ENCODE data around the gene DRC7. TPM values are rescaled to one million over a fixed set of nuclear protein-coding genes. Genes with fewer than 3 reads are reported as not detected.

Gene DRC7
- total and polyA plus RNA-seq, 9 of the 15 experiments (the other 6 are each of a cell fraction or from before 2014, with no cell fraction given): 0.04 to 0.33 (median 0.12) TPM; not detected in 3

DNA sequence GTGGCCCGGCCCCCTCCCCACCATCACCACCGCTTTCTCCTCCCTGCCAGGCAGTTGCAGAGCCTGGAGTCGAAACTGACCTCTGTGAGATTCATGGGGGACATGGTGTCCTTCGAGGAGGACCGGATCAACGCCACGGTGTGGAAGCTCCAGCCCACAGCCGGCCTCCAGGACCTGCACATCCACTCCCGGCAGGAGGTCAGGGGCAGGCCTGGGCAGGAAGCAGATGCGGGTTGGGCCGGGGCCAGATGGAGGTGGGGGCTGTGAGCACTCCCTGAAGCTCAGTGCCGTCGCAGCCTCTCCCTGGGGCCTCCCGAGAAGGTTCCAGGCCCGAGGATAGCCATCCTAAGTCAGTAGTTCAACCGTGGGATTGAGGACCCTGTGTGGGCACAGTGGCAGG is 40.7 kb upstream of the DRC7 start:
- in situ Hi-C loops (cut with MboI): no loop called here
- Histone ChIP-seq H3K36me3 (ENCODE audit: control insufficient read depth, insufficient read depth, low read length) (no peaks in the 10 kb centered on the region), H4K20me1 (replicated peaks; ENCODE audit: control insufficient read depth, insufficient read depth, low read length) (0 out of 2 replicates have a peak, but pooled peaks cover under 1% of the 10 kb centered on the region), H3K27ac (ENCODE audit: extremely low read depth, low read depth, low read length) (no peak overlapping the region), H3K79me2 (ENCODE audit: control insufficient read depth, insufficient read depth, low read length) (no peaks in the 10 kb centered on the region), H2AFZ (ENCODE audit: low read depth, low read length) (no peak overlapping the region), H3K4me1 (replicated peaks in 1 of 2; ENCODE audit: control insufficient read depth in 2 of 2, insufficient read depth in 2 of 2, low read length in 2 of 2) (peaks cover 0 to 21% of the 10 kb centered on the region in 2 experiments; a peak in 2 of 5 replicates), H3K4me3 (no peak overlapping the region), H3K4me2 (ENCODE audit: insufficient read depth, low read length) (no peak overlapping the region), H3K27me3 (ENCODE audit: control insufficient read depth in 2 of 2, insufficient read depth in 2 of 2, low read length in 2 of 2) (peaks cover 3 to 5% of the 10 kb centered on the region in 2 experiments; a peak in 1 of 5 replicates), H3K9ac (ENCODE audit: insufficient read depth in 1 of 2, low read depth in 2 of 2, low read length in 2 of 2) (peak overlapping the region in 1 of 2 experiments; percentile 67; a peak in 2 of 4 replicates), H3K9me3 (replicated peaks; ENCODE audit: control insufficient read depth, insufficient read depth, low read depth, low read length) (no peaks in the 10 kb centered on the region), H3K9me1 (ENCODE audit: control insufficient read depth, insufficient read depth, low read length) (no peaks in the 10 kb centered on the region)
- no peak for ATAC-seq
- FAIRE-seq: no peak
- no TSS peak for BruUV-seq (replicated peaks)
- POLR2A ChIA-PET: interaction anchor here (0.9 kb wide), 2 partner anchors 71 to 215 kb away, joined by 3 read pairs; no protein-coding TSS in a partner anchor
- CTCF ChIA-PET (ENCODE audit: low intra/inter-chr PET ratio): no interaction called here
- no peak for DNase-seq (ENCODE audit: extremely low read depth in 1 of 4, low spot score in 3 of 4)
- intact Hi-C loops (cut with micrococcal nuclease): loop anchor here (10.0 kb wide), 1 partner anchor 211 kb away; no protein-coding TSS in a partner anchor
- 23% methylated on average over 15 of the region's 16 CpGs for WGBS (ENCODE audit: insufficient coverage, low coverage, missing lambda C conversion rate)
- 0 out of 2 replicates have a peak, but pooled peaks have one; percentile 15 for TF ChIP-seq NFIC (IDR thresholded peaks at IDR 0.05)
- TF ChIP-seq XRCC5 (IDR thresholded peaks at IDR 0.05; ENCODE audit: low read depth, low read length): no peak
- TF ChIP-seq MAZ (CRISPR knock-in tag; conservative IDR thresholded peaks at IDR 0.05 in 1 of 2, IDR thresholded peaks at IDR 0.05 in 1 of 2): 0 out of 4 replicates have a peak, but pooled peaks of 1 of the 2 experiments have one; percentile 29
- no peak for TF ChIP-seq BMI1 (IDR thresholded peaks at IDR 0.05; ENCODE audit: low read length)
- TF ChIP-seq TCFL5 (CRISPR knock-in tag; conservative IDR thresholded peaks at IDR 0.05): no peak
- TF ChIP-seq BRCA1 (IDR thresholded peaks at IDR 0.05): no peak
- 0 out of 2 replicates have a peak, but pooled peaks have one; percentile 66 for TF ChIP-seq BRCA1 (CRISPR knock-in tag; IDR thresholded peaks at IDR 0.05)
- TF ChIP-seq POLR2AphosphoS2 (IDR thresholded peaks at IDR 0.05; ENCODE audit: low read length): no peak
- no peak for TF ChIP-seq JUN (IDR thresholded peaks at IDR 0.05; ENCODE audit: borderline replicate concordance, low read depth, low read length)
- TF ChIP-seq JUN (CRISPR knock-in tag; IDR thresholded peaks at IDR 0.05; ENCODE audit: borderline replicate concordance): no peak
- TF ChIP-seq, protein P1, sequence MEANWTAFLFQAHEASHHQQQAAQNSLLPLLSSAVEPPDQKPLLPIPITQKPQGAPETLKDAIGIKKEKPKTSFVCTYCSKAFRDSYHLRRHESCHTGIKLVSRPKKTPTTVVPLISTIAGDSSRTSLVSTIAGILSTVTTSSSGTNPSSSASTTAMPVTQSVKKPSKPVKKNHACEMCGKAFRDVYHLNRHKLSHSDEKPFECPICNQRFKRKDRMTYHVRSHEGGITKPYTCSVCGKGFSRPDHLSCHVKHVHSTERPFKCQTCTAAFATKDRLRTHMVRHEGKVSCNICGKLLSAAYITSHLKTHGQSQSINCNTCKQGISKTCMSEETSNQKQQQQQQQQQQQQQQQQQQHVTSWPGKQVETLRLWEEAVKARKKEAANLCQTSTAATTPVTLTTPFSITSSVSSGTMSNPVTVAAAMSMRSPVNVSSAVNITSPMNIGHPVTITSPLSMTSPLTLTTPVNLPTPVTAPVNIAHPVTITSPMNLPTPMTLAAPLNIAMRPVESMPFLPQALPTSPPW (CRISPR knock-in tag; IDR thresholded peaks at IDR 0.05): no peak
- no peak for TF ChIP-seq ZFPM2 (CRISPR knock-in tag; IDR thresholded peaks at IDR 0.05)
- no peak for TF ChIP-seq DNMT1 (IDR thresholded peaks at IDR 0.05)
- no peak for TF ChIP-seq NR2C2 (CRISPR knock-in tag; IDR thresholded peaks at IDR 0.05)
- TF ChIP-seq NR2C2 (tag; IDR thresholded peaks at IDR 0.05): peak; percentile 49; the same call in 1 of the 2 replicates
